Measurements from ENCODE around the gene CHRNG.

CHRNG gene

GRCh38 chr2:232550354-232551249 lies 11.1 kb downstream of the CHRNG start, which contains the start of the genes EIF4E2 and TIGD1 (continued):
- TF ChIP-seq ZNF513 (tag by site-specific recombination; IDR thresholded peaks at IDR 0.05) (peak; percentile 73), HOXD13 (CRISPR knock-in tag; IDR thresholded peaks at IDR 0.05; ENCODE audit: borderline replicate concordance) (no peak), ZNF350 (tag by site-specific recombination; IDR thresholded peaks at IDR 0.05) (no peak), ATF2 (tag by site-specific recombination; IDR thresholded peaks at IDR 0.05; ENCODE audit: low read depth) (no peak), SP2 (tag by site-specific recombination; IDR thresholded peaks at IDR 0.05) (peak; percentile 89), ZNF548 (tag by site-specific recombination; IDR thresholded peaks at IDR 0.05) (no peak), KLF7 (tag by site-specific recombination; IDR thresholded peaks at IDR 0.05; ENCODE audit: borderline replicate concordance) (no peak), ZNF791 (tag by site-specific recombination; IDR thresholded peaks at IDR 0.05) (no peak), ZFP37 (tag by site-specific recombination; IDR thresholded peaks at IDR 0.05) (peak; percentile 74; the same call in 1 of the 2 replicates), ZBTB7A (tag by site-specific recombination; IDR thresholded peaks at IDR 0.05; ENCODE audit: low read depth) (no peak; the same call in 1 of the 2 replicates), ZFP69B (tag by site-specific recombination; IDR thresholded peaks at IDR 0.05) (no peak), MZF1 (tag by site-specific recombination; IDR thresholded peaks at IDR 0.05; ENCODE audit: borderline replicate concordance) (no peak), ZNF335 (tag by site-specific recombination; conservative IDR thresholded peaks at IDR 0.05) (peak; percentile 51), TRIM28 (IDR thresholded peaks at IDR 0.05; ENCODE audit: borderline replicate concordance, low read length) (peak; percentile 58; the same call in 1 of the 2 replicates), ZNF701 (tag by site-specific recombination; IDR thresholded peaks at IDR 0.05) (no peak), ZNF561 (tag by site-specific recombination; IDR thresholded peaks at IDR 0.05; ENCODE audit: borderline replicate concordance) (peak; percentile 90), ZNF623 (tag by site-specific recombination; IDR thresholded peaks at IDR 0.05) (no peak), PATZ1 (tag by site-specific recombination; IDR thresholded peaks at IDR 0.05) (peak; percentile 90), ZNF426 (tag by site-specific recombination; IDR thresholded peaks at IDR 0.05) (no peak), ZNF514 (tag by site-specific recombination; IDR thresholded peaks at IDR 0.05) (no peak), ZNF211 (tag by site-specific recombination; IDR thresholded peaks at IDR 0.05; ENCODE audit: low read depth) (no peak), ZNF146 (tag by site-specific recombination; IDR thresholded peaks at IDR 0.05) (0 out of 2 replicates have a peak, but pooled peaks have one; percentile 3), ZBTB49 (tag by site-specific recombination; IDR thresholded peaks at IDR 0.05; ENCODE audit: low read depth) (no peak), PBX3 (CRISPR knock-in tag; IDR thresholded peaks at IDR 0.05) (peak; percentile 94), ZNF223 (tag by site-specific recombination; IDR thresholded peaks at IDR 0.05) (no peak), HOXA7 (CRISPR knock-in tag; IDR thresholded peaks at IDR 0.05; ENCODE audit: borderline replicate concordance) (no peak), ZNF404 (tag by site-specific recombination; IDR thresholded peaks at IDR 0.05) (no peak), ZNF473 (tag by site-specific recombination; IDR thresholded peaks at IDR 0.05) (no peak), ZNF843 (tag by site-specific recombination; IDR thresholded peaks at IDR 0.05) (peak; percentile 66), ZNF157 (tag by site-specific recombination; IDR thresholded peaks at IDR 0.05) (no peak), ZNF530 (tag by site-specific recombination; IDR thresholded peaks at IDR 0.05; ENCODE audit: low read depth) (no peak), ZIC2 (tag by site-specific recombination; IDR thresholded peaks at IDR 0.05) (peak; percentile 94)
